Posterior vena cava (tissue), 2 donors: ENCODE data around the gene IQGAP2. TPM values are rescaled to one million over a fixed set of nuclear protein-coding genes. Genes with fewer than 3 reads are reported as not detected.

Source experiments
- DNase-seq: peaks from one replicate; pipeline ENCODE4 v3.0.0-alpha.2; 2020; ENCODE audit warnings: low spot score
- intact Hi-C, 2 donors: fragments of 100-400 bp; cut with DNase I; formaldehyde crosslinking; loops; one replicate each; pipeline versions ENCODE4 v1.14.1 to v1.14.2; 2022 to 2023
- total RNA-seq, 2 donors: library from RNA; stranded (reverse); fragmentation: NEBNext Ultra II Directional; extraction: Animal tissue kit (Norgen Biotek cat#: 25700); gene quantifications; one replicate each; pipeline ENCODE4 v1.2.1, GENCODE V29; 2021
- donor health status: DM: yes; HTN: yes; CAD: no.
- donor health status: DM: yes; HTN: yes; CAD: no.

The IQGAP2 gene
- total RNA-seq, 2 donors from 2014 or later = 12.9 to 15.0 TPM

DNA sequence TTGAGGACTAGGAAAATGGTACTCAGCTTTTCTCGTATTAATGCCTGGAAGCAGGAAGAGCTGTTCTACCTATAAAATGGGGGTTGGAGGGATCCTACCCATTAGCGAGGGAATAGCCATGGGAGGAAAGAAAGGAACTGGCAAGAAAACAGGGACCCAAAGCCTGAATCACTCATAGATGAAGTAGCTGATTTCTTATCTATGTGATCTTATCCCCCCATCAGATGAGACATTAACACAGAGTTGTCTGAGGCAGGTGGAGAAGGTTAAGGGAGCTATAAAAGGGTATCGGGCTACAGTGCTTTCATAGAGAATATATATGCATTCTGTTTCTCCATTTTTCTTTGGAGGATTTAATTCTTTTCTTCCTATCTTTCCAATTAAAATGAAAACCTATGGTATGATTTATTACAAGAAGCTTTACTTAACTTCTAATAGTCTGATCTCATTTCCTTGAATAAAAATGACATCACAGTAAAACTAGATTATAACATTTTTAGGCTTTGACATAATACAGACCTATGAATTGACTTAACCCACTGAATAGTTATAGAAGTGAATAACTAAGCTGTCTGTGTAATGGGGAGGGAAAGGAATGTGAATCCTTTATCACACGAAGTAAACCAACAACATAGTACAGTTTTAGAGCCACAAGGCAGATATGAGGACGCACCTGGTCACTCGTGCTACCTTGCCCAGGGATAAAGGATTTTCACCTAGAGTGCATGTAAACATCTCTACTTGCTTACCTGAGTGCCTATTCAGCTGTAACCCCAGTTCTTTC, 39.0 kb downstream of the IQGAP2 start:
- DNase-seq = no peak
- intact Hi-C loops = no loop called here

DNA sequence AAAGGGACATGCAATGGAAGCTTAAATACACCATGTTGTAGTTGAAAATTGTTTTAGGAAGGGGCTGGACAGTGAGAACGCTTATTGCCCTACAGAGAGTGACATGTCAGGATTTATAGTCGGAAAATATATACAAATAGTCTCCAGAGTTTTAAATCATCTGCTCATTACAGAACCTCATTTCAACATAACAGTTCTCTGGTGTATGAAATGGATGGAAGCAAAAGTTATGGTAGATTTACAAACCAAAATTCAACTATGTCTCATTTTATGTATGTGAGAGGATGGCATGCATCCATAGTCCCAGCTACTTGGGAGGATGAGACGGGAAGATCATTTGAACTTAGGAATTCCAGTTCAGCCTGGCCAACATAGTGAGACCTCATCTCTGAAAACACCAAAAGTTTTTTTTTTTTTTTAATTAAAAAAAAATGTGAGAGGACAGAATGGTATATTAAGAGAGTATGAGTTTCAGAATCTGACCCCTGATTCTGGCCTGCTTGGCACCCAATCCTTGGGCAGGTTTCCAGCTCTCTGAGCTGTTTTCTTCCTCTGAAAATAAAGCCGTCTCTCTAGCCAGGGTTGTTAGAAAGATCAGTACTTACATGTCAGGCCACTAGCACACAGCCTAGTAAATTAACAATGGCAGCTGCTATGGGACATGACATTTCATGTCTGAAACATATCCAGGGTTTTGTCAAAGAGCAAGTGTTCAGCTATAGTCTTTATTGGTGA, 40.1 kb downstream of the IQGAP2 start:
- intact Hi-C loops = no loop called here
- DNase-seq = no peak

GRCh38 chr5:76445063-76445462, 42.0 kb downstream of the IQGAP2 start:
- DNase-seq = no peak
- intact Hi-C loops = no loop called here

GRCh38 chr5:76445830-76446229, 42.7 kb downstream of the IQGAP2 start:
- DNase-seq = no peak
- intact Hi-C loops = no loop called here

- DNase-seq = no peak
- intact Hi-C loops = no loop called here
Observed at GRCh38 chr5:76446776-76447175, 43.7 kb downstream of the IQGAP2 start.

- intact Hi-C loops = loop anchor here in 1 of 2 donors (10.0 kb wide), 1 partner anchor 625 kb away; no protein-coding TSS in a partner anchor
- no peak for DNase-seq
Observed at GRCh38 chr5:76449606-76450005, 46.5 kb downstream of the IQGAP2 start.

DNA sequence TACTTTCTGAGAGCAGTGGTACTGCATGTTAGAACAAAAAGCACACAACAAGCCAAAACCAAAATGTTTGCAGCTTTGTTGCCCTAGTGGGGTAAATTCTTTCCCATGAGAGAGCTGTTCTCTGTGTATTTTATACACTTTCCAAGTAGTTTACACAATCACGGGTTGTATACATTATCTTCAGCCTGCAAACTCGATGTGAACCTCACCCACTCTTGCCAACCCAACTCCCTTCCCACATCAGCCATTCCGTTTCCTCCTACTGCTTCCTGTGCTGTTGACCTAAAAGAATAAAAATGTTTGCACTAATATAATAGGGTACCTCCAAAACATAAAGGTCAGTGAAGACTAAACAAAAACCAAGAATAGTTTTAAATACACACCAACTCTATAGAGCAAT, 47.0 kb downstream of the IQGAP2 start:
- DNase-seq = no peak
- intact Hi-C loops = loop anchor here in 1 of 2 donors (10.0 kb wide), 1 partner anchor 625 kb away; no protein-coding TSS in a partner anchor

DNA sequence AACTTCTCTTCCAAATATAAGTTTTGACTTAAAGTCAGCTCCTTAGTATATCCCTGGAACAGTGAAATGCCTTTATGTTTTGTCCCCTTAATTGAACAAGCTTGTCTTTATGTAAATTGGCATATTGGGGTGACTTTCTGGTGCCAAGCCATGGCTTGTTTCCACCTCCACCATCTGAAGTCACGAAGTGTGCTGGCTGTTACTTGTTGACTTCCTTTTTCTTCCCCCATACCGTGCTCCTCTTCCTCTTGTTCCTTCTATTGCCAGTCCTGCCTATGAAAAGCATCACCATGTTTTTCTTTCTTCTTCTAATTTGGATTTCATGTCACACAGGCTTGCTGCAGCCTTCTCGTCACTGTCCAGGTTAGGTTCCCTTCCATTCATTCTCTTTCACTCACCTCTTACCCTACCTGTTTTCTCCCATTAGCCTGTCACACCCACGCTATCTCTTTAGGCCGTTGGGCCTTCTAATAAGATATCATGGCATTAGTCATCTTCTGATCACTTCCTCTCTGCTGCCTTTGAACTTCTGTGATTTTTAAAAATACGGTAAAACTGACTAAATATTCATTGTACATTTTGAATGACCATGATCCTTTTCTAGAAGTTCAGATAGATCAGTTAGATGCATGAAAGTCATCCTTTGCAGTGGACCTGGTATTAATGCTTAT, 48.1 kb downstream of the IQGAP2 start:
- intact Hi-C loops = loop anchor here in 1 of 2 donors (10.0 kb wide), 1 partner anchor 626 kb away; no protein-coding TSS in a partner anchor
- DNase-seq = no peak

GRCh38 chr5:76455531-76456133, 52.5 kb downstream of the IQGAP2 start:
- intact Hi-C loops = loop anchor here in 1 of 2 donors (10.0 kb wide), 1 partner anchor 631 kb away; no protein-coding TSS in a partner anchor
- no peak for DNase-seq

DNA sequence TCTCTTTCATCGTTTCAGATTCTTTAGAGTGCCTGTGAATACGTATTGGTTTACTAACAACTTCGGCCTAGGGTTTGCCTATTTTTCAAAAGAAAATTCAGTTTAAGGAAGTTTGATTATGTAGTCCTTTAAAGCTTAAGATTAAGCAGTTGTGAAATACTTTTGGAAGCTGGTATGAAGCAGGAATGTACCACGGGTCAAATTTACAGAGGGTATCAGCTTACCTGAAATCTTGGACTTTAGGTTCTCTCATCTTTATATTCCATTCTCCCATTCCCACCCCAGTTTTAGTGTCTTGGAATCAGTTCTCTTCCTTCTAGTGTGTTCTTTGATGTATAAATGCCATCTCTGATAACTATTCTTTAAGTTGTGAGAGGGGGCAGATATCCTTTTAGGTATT, 53.2 kb downstream of the IQGAP2 start:
- no peak for DNase-seq
- intact Hi-C loops = loop anchor here in 1 of 2 donors (10.0 kb wide), 1 partner anchor 631 kb away; no protein-coding TSS in a partner anchor

DNA sequence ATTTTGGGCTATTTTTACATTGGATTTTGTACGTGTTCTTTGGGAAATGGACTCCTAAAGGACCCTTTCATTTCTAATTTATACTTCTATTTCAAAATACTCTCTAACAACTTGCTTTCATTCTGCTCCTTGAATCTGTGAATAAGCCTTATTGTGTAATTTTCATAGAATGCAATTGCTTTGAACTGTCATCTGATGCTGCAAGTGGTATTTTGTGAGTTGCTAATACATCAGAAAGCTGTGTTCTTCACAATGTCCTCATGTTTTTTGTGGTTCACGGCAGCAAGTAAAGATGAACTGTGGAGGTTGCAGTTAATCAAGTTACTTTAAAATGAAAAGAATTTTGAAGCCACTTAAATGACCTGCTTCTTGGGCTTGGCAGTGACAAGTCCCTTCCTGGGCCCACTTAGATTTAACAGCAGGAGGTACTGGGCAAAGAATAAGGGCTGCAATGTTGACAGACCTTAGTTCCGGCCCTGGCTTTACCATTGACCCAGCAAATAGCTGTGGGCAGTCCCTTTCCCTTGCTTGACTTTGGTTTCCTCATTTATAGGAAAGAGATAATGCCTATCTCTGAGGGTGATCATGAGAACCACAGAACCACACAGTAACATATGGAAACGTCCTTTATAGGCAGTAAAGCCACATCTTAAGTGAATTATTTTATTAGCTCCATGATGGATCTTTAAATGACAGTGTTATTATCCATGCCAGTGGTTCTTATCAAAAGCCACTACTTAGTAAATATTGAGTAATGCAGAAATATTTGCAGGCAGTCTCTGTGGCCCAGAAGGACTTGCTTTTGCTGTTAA, 54.8 kb downstream of the IQGAP2 start:
- intact Hi-C loops = loop anchor here in 1 of 2 donors (10.0 kb wide), 1 partner anchor 633 kb away; no protein-coding TSS in a partner anchor
- DNase-seq = no peak

DNA sequence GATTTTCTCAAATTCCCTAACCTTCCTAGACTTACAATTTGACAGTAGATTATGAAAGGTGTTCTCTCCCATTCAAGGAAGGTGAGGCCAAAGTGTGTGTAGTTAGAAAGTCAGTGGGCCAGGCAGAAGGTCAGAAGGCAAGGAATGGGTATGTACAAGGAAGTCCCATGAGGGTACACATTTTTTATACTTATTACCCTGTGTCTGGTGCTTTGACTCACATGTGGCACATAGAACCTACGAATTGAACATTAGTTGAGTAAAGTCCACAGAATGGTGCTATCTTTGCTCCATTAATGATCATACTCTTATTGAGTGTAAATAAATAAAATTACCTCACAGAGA, 55.4 kb downstream of the IQGAP2 start:
- DNase-seq = no peak
- intact Hi-C loops = loop anchor here in 1 of 2 donors (10.0 kb wide), 1 partner anchor 634 kb away; no protein-coding TSS in a partner anchor

DNA sequence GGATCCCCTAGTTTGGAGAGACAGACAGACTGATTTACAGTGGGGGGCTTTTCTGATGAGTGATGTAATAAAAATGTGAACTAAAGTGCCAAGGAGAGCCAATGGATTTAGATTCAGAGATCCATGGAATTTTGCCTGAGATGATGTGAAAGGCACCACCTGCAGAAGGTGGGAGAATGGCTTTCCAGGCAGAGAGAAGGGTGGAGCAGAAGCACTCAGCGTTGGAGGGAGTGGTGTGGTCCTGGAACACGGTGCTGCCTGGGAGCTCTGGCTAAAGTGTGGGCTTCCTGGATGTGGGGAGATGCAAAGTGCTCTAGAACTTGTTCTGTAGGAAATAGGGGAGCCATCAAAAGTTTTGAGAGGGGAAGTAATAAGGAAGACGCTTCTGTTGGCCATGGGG, 57.0 kb downstream of the IQGAP2 start:
- DNase-seq = no peak
- intact Hi-C loops = no loop called here

DNA sequence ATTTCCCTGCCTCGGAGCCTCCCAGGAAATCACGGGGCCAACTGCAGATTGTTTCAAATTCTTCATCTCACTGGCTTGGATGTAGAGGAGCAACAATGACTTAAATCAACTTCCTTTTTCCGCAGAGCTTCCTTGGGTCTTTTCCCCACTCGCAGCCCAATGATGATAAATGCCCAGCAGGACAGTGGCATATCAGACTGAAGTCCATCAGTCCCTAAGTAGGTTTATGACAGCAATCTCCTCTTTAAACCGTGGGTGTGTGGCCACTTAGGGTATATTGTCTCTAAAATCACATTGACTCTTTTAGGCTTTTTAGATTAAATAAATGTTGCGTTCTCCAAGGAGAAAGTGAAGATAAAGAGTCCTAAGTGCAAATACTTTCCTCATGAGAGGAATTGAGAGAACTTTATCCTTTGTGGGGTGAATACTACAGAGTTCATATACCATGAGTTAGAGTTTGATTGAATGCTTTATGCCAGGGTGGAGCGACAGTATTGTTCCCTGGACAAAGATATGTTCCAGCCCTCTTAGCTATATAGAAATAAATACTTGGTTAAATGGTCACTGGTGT, 59.1 kb downstream of the IQGAP2 start:
- no peak for DNase-seq
- intact Hi-C loops = no loop called here

DNA sequence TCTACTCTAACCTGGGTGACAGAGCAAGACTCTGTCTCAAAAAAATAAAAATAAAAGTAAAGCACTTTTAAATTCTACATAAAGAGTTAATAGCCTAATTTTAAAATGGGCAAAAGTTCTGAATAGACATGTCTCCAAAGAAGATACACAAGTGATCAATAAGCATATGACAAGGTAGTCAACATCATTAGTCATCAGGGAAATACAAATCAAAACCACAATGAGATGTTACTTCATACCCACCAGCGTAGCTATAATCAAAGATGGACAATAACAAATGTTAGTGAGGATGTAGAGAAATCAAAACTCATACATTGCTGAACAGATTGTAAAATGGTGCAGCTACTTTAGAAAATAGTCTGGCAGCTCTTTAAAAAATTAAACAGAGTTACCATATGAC, 64.1 kb downstream of the IQGAP2 start:
- intact Hi-C loops = no loop called here
- no peak for DNase-seq

DNA sequence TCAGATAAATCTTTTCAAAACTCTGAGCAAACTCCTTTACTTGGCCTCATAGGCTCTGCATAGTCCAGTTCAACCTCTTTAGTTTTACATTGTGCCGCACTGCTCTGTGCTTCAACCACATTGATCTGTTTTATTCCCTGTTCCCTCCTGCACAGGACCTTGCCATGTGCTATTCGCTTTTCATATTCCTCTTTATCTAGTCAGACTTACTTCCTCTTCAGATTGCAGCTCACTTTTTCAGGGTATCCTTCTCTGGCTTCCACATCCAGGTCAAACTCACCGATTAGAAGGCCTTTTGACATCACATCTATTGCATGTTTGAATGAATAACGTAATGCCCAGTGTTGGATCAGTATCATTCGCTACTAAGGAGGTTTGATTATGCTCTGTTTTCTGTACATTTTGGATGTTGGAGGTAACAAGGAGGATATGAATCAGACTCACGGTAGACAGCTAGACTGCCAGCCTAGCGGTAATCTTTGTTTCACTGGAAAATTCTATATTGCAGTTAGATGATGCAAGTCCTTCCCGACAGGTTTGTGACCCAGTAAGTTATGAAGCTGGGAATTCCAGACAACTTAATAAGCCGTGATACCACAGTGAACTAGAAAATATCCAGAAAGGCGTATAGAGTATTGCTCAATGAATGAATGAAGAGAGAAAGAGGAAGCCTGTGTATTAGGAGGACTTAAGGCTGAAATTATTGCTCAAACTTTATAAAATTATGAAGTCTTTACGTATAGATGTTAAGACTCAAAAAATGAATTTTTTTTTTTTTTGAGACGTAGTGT, 65.7 kb downstream of the IQGAP2 start:
- DNase-seq = no peak
- intact Hi-C loops = no loop called here

- DNase-seq = no peak
- intact Hi-C loops = no loop called here
Observed at GRCh38 chr5:76469656-76470290, 66.7 kb downstream of the IQGAP2 start.
